GM23338 (cell line): Measurements from ENCODE around the gene APRT. TPM values are rescaled to one million over a fixed set of nuclear protein-coding genes. Genes with fewer than 3 reads are reported as not detected.
"Not testable (repeated sequence)": the region's sequence is repeated elsewhere in the genome, so short reads cannot be mapped to it uniquely, and the experiment has no call there.

Source experiments
- ATAC-seq: fragments of 200-7000 bp; cut with Tn5 transposase; 3 replicates; pipeline ENCODE4 v1.9.1; 2020
- DNase-seq: peaks from one replicate; pipeline ENCODE4 v3.0.0-alpha.2; 2015; ENCODE audit warnings: low spot score
- H2AFZ ChIP-seq: fragments of 200-600 bp; sonication (generic); 2 replicates; pipeline ENCODE4 v1.8.0; 2016; ENCODE audit warnings: antibody characterized with exemption, mild to moderate bottlenecking, moderate library complexity
- H3F3A ChIP-seq: fragments of 200-600 bp; sonication (generic); replicated peaks from 2 replicates; pipeline ENCODE4 v1.8.0; 2017; ENCODE audit warnings: antibody characterized with exemption, mixed run types, low read depth
- H3K27ac ChIP-seq: fragments of 200-600 bp; sonication (generic); 2 replicates; pipeline ENCODE4 v1.6.1; 2016; ENCODE audit warnings: low read depth
- H3K27me3 ChIP-seq: fragments of 200-600 bp; sonication (generic); 2 replicates; pipeline ENCODE4 v1.8.0; 2016; ENCODE audit warnings: mild to moderate bottlenecking, mixed run types, moderate library complexity; ENCODE audit not compliant: insufficient read depth
- H3K36me3 ChIP-seq: fragments of 200-600 bp; sonication (generic); 2 replicates; pipeline ENCODE4 v1.8.0; 2016; ENCODE audit warnings: mild to moderate bottlenecking; ENCODE audit not compliant: insufficient read depth
- H3K4me1 ChIP-seq: fragments of 200-600 bp; sonication (generic); 2 replicates; pipeline ENCODE4 v1.8.0; 2016; ENCODE audit warnings: mild to moderate bottlenecking, moderate library complexity; ENCODE audit not compliant: insufficient read depth
- H3K4me2 ChIP-seq: fragments of 200-600 bp; sonication (generic); 2 replicates; pipeline ENCODE4 v1.7.1; 2017; ENCODE audit warnings: mixed run types
- H3K4me3 ChIP-seq: fragments of 200-600 bp; sonication (generic); 2 replicates; pipeline ENCODE4 v1.6.1; 2016; ENCODE audit warnings: mixed run types
- H3K79me2 ChIP-seq: fragments of 200-600 bp; sonication (generic); replicated peaks from 2 replicates; pipeline ENCODE4 v1.8.0; 2017; ENCODE audit warnings: mild to moderate bottlenecking; ENCODE audit not compliant: insufficient read depth
- H3K9me2 ChIP-seq: fragments of 200-600 bp; sonication (generic); 2 replicates; pipeline ENCODE4 v1.8.0; 2017; ENCODE audit not compliant: insufficient read depth
- H4K20me1 ChIP-seq: fragments of 200-600 bp; sonication (generic); replicated peaks from 2 replicates; pipeline ENCODE4 v1.8.0; 2017; ENCODE audit warnings: mild to moderate bottlenecking; ENCODE audit not compliant: insufficient read depth
- H3K27ac Mint-ChIP-seq: 2 replicates; pipeline ENCODE4 v1.8.0; 2020; ENCODE audit warnings: inconsistent platforms, mild to moderate bottlenecking, moderate library complexity, mixed read lengths
- H3K27me3 Mint-ChIP-seq: 3 replicates; pipeline ENCODE4 v1.8.0; 2022; ENCODE audit warnings: low read depth, mild to moderate bottlenecking, moderate library complexity, mixed read lengths, inconsistent platforms; ENCODE audit not compliant: insufficient read depth, poor library complexity
- H3K36me3 Mint-ChIP-seq: 3 replicates; pipeline ENCODE4 v1.8.0; 2021; ENCODE audit warnings: low read depth, mild to moderate bottlenecking, inconsistent platforms, moderate library complexity, mixed read lengths
- H3K4me1 Mint-ChIP-seq: 3 replicates; pipeline ENCODE4 v1.8.0; 2020; ENCODE audit warnings: mild to moderate bottlenecking, inconsistent platforms, mixed read lengths
- H3K4me3 Mint-ChIP-seq: 3 replicates; pipeline ENCODE4 v1.8.0; 2021; ENCODE audit warnings: moderate library complexity, mild to moderate bottlenecking, inconsistent platforms, mixed read lengths
- H3K9me3 Mint-ChIP-seq: 3 replicates; pipeline ENCODE4 v1.8.0; 2020; ENCODE audit warnings: moderate library complexity, mild to moderate bottlenecking, inconsistent platforms, mixed read lengths
- EZH2phosphoT487 ChIP-seq: fragments of 200-600 bp; sonication (generic); IDR thresholded peaks from one replicate; pipeline ENCODE4 v1.8.1; 2018; ENCODE audit warnings: antibody characterized with exemption; ENCODE audit not compliant: unreplicated experiment
- polyA plus RNA-seq: library from polyadenylated mRNA; unstranded; fragments of >200 nt; fragmentation: Nextera tagmentation; extraction: Ambion mirVana; gene quantifications from 2 replicates; pipeline ENCODE4 v1.2.1, GENCODE V29; 2016
- total RNA-seq: library from RNA; depleted of rRNA; stranded (reverse); fragments of >200 nt; shearing (Covaris generic); gene quantifications from 2 replicates; pipeline ENCODE4 v1.2.3, GENCODE V29; 2014
- TF ChIP-seq, protein P1 (sequence below), 2 experiments: fragments of 200-600 bp in 1 of 2; sonication (generic) in 1 of 2; conservative IDR thresholded peaks; 2 replicates each; pipeline versions ENCODE4 v1.5.1 to v1.6.1; 2016 to 2017; ENCODE audit warnings: antibody characterized with exemption in 2 of 2, low read depth in 2 of 2, mild to moderate bottlenecking in 2 of 2, moderate library complexity in 1 of 2
- TF ChIP-seq, protein P2 (sequence below): fragments of 250-450 bp; sonication (Bioruptor Pico); IDR thresholded peaks from 2 replicates; pipeline ENCODE4 v1.5.0; 2020; ENCODE audit warnings: mild to moderate bottlenecking, moderate library complexity

Gene APRT
- total and polyA plus RNA-seq, 2 experiments from 2014 or later: 250 to 522 TPM

DNA sequence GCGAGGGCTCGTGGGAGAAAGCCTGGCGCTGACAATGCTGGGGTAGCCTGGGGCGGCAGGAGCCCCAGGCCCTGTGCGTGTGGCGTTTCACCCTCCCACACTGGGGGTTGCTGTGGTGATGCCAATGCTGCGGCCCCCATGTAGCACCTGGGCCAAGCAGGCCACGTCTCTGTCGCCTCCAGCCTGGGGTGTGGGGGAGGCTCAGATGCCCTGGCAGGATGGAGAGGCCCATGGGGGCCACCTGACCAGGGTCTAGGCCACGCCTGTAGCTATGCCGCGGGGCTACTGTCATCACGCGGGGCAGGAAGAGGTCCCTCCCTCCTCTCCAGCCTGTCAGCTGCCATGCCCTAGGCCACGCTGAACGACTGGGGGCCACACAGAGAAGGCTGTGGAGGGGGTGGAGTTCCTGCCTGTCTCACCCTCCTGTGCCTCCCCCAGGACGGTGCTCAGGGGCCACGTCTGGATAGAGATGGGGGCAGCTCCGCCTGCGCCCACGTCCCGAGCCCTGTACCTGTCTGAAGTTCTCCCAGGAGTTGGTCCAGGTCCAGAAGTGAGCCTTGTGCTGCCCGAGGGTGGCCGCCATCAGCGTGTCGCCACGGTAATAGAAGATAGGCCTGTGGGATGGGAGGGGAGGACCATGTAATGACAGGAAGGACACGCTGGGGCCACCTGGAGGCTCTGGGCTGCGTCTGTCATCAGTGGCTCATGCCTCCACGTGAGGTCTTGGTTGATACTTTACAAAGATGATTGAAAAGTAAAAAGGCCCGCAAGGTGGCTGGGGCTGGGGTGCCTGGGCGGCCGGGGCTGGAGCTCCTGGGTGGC lies 12.7 kb upstream of the APRT start:
- Histone ChIP-seq H3K4me3 (no peak overlapping the region), H3K27me3 (no peaks in the 10 kb centered on the region), H3F3A (no peaks in the 10 kb centered on the region), H3K4me1 (no peaks in the 10 kb centered on the region), H3K79me2 (no peaks in the 10 kb centered on the region), H3K4me2 (no peak overlapping the region), H3K36me3 (no peaks in the 10 kb centered on the region), H4K20me1 (no peaks in the 10 kb centered on the region), H3K27ac (no peak overlapping the region), H3K9me2 (no peaks in the 10 kb centered on the region), H2AFZ (no peak overlapping the region)
- DNase-seq (no peak), ATAC-seq (no peak)
- Mint-ChIP-seq H3K4me1 (no peaks in the 10 kb centered on the region; the same call in 2 of the 3 replicates), H3K27ac (no peak overlapping the region), H3K4me3 (no peak overlapping the region), H3K36me3 (peaks cover 3% of the 10 kb centered on the region; the same call in 2 of the 3 replicates), H3K9me3 (no peaks in the 10 kb centered on the region; the same call in 2 of the 3 replicates), H3K27me3 (peaks cover 2% of the 10 kb centered on the region)
- TF ChIP-seq, protein P1, sequence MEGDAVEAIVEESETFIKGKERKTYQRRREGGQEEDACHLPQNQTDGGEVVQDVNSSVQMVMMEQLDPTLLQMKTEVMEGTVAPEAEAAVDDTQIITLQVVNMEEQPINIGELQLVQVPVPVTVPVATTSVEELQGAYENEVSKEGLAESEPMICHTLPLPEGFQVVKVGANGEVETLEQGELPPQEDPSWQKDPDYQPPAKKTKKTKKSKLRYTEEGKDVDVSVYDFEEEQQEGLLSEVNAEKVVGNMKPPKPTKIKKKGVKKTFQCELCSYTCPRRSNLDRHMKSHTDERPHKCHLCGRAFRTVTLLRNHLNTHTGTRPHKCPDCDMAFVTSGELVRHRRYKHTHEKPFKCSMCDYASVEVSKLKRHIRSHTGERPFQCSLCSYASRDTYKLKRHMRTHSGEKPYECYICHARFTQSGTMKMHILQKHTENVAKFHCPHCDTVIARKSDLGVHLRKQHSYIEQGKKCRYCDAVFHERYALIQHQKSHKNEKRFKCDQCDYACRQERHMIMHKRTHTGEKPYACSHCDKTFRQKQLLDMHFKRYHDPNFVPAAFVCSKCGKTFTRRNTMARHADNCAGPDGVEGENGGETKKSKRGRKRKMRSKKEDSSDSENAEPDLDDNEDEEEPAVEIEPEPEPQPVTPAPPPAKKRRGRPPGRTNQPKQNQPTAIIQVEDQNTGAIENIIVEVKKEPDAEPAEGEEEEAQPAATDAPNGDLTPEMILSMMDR (conservative IDR thresholded peaks at IDR 0.05; ENCODE audit: low read depth in 2 of 2): peak in 1 of 2 experiments; percentile 26; a peak in 2 of 4 replicates
- TF ChIP-seq, protein P2, sequence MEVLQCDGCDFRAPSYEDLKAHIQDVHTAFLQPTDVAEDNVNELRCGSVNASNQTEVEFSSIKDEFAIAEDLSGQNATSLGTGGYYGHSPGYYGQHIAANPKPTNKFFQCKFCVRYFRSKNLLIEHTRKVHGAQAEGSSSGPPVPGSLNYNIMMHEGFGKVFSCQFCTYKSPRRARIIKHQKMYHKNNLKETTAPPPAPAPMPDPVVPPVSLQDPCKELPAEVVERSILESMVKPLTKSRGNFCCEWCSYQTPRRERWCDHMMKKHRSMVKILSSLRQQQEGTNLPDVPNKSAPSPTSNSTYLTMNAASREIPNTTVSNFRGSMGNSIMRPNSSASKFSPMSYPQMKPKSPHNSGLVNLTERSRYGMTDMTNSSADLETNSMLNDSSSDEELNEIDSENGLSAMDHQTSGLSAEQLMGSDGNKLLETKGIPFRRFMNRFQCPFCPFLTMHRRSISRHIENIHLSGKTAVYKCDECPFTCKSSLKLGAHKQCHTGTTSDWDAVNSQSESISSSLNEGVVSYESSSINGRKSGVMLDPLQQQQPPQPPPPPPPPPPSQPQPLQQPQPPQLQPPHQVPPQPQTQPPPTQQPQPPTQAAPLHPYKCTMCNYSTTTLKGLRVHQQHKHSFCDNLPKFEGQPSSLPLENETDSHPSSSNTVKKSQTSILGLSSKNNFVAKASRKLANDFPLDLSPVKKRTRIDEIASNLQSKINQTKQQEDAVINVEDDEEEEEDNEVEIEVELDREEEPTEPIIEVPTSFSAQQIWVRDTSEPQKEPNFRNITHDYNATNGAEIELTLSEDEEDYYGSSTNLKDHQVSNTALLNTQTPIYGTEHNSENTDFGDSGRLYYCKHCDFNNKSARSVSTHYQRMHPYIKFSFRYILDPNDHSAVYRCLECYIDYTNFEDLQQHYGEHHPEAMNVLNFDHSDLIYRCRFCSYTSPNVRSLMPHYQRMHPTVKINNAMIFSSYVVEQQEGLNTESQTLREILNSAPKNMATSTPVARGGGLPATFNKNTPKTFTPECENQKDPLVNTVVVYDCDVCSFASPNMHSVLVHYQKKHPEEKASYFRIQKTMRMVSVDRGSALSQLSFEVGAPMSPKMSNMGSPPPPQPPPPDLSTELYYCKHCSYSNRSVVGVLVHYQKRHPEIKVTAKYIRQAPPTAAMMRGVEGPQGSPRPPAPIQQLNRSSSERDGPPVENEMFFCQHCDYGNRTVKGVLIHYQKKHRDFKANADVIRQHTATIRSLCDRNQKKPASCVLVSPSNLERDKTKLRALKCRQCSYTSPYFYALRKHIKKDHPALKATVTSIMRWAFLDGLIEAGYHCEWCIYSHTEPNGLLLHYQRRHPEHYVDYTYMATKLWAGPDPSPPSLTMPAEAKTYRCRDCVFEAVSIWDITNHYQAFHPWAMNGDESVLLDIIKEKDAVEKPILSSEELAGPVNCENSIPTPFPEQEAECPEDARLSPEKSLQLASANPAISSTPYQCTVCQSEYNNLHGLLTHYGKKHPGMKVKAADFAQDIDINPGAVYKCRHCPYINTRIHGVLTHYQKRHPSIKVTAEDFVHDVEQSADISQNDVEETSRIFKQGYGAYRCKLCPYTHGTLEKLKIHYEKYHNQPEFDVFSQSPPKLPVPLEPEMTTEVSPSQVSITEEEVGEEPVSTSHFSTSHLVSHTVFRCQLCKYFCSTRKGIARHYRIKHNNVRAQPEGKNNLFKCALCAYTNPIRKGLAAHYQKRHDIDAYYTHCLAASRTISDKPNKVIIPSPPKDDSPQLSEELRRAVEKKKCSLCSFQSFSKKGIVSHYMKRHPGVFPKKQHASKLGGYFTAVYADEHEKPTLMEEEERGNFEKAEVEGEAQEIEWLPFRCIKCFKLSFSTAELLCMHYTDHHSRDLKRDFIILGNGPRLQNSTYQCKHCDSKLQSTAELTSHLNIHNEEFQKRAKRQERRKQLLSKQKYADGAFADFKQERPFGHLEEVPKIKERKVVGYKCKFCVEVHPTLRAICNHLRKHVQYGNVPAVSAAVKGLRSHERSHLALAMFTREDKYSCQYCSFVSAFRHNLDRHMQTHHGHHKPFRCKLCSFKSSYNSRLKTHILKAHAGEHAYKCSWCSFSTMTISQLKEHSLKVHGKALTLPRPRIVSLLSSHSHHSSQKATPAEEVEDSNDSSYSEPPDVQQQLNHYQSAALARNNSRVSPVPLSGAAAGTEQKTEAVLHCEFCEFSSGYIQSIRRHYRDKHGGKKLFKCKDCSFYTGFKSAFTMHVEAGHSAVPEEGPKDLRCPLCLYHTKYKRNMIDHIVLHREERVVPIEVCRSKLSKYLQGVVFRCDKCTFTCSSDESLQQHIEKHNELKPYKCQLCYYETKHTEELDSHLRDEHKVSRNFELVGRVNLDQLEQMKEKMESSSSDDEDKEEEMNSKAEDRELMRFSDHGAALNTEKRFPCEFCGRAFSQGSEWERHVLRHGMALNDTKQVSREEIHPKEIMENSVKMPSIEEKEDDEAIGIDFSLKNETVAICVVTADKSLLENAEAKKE (CRISPR knock-in tag): no peak
- TF ChIP-seq EZH2phosphoT487: no peak

DNA sequence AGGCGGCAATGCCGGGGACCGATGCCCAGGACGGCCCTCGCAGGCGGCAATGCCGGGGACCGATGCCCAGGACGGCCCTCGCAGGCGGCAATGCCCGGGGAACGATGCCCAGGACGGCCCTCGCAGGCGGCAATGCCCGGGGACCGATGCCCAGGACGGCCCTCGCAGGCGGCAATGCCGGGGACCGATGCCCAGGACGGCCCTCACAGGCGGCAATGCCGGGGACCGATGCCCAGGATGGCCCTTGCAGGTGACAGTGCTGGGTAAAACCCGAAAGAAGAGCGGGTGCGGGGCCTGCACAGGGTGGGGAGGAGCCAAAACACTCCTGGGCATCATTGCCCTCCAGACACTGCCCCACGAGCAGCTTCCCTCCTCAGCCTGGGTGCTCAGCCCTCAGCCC lies 11.9 kb upstream of the APRT start:
- not testable (repeated sequence) for ATAC-seq, H3K4me2 ChIP-seq, H3K36me3 ChIP-seq, H3K9me3 Mint-ChIP-seq, H3K4me1 Mint-ChIP-seq, H3K4me3 Mint-ChIP-seq, H3K79me2 ChIP-seq, H3K9me2 ChIP-seq, H3K27ac Mint-ChIP-seq, H3K4me1 ChIP-seq, H3K27ac ChIP-seq, H4K20me1 ChIP-seq, H3K36me3 Mint-ChIP-seq, H2AFZ ChIP-seq, H3F3A ChIP-seq, H3K4me3 ChIP-seq, H3K27me3 Mint-ChIP-seq, H3K27me3 ChIP-seq, DNase-seq
